C4-2B (cell line): ENCODE measurements around the gene COQ10A.

Experiments used
- ZFX ChIP-seq: fragments of 450-650 bp; IDR thresholded peaks from 2 replicates; pipeline ENCODE4 v1.6.1; 2017
- TF ChIP-seq, protein P1 (sequence below): fragments of 450-650 bp; conservative IDR thresholded peaks from 2 replicates; pipeline ENCODE4 v1.5.1; 2017; ENCODE audit warnings: mild to moderate bottlenecking

GRCh38 chr12:56234746-56235436 lies 31.9 kb upstream of the COQ10A start:
- TF ChIP-seq, protein P1, sequence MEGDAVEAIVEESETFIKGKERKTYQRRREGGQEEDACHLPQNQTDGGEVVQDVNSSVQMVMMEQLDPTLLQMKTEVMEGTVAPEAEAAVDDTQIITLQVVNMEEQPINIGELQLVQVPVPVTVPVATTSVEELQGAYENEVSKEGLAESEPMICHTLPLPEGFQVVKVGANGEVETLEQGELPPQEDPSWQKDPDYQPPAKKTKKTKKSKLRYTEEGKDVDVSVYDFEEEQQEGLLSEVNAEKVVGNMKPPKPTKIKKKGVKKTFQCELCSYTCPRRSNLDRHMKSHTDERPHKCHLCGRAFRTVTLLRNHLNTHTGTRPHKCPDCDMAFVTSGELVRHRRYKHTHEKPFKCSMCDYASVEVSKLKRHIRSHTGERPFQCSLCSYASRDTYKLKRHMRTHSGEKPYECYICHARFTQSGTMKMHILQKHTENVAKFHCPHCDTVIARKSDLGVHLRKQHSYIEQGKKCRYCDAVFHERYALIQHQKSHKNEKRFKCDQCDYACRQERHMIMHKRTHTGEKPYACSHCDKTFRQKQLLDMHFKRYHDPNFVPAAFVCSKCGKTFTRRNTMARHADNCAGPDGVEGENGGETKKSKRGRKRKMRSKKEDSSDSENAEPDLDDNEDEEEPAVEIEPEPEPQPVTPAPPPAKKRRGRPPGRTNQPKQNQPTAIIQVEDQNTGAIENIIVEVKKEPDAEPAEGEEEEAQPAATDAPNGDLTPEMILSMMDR = no peak
- no peak for TF ChIP-seq ZFX
